GM13977 (cell line): Measurements from ENCODE around the gene DRC7.

Experiments used
- DNase-seq: peaks from one replicate; pipeline ENCODE4 v3.0.0; 2012; ENCODE audit warnings: low spot score
- in situ Hi-C: fragments of 300-500 bp; cut with MboI; formaldehyde crosslinking; loops from one replicate; pipeline ENCODE4 v1.12.0; 2022; ENCODE audit warnings: low sequenced_read_pairs, low pct_unique_long_range_greater_than_20kb, mixed read lengths, inconsistent platforms; ENCODE audit not compliant: unreplicated experiment
- TF ChIP-seq, protein P1 (sequence below): IDR thresholded peaks from 2 replicates; pipeline ENCODE4 v1.5.1; 2012; ENCODE audit warnings: mild to moderate bottlenecking, control low read depth; ENCODE audit not compliant: insufficient read depth; ENCODE audit errors: extremely low read depth, missing control alignments

DRC7 gene

DNA sequence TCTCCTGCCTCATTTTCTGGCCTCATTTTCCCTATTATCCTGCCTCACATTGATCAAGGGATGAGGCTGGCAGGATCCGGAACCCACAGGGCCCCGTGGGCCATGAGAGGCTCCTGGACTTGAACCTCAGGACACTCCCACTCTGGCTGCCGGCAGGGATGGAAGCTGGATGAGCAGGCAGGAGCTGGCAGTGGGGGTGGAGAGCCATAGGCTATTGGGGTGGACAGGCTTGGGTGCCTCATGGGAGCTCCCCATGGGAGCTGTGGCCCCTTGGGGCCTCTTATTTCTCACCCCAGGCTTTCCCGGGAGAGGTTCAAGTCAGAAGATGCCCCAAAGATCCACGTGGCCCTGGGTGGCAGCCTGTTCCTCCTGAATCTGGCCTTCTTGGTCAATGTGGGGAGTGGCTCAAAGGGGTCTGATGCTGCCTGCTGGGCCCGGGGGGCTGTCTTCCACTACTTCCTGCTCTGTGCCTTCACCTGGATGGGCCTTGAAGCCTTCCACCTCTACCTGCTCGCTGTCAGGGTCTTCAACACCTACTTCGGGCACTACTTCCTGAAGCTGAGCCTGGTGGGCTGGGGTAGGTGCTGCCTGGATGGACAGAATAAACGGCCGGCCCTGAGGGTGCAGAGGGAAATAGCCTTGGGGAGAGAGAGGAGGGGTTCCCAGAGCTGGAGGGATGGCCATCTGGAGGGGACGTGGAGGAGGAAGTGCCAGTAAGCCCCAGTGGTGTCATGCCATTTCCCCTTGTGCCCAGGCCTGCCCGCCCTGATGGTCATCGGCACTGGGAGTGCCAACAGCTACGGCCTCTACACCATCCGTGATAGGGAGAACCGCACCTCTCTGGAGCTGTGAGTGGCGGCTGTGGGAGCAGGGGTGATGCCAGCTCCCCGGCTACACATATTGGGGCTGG lies 10.7 kb upstream of the DRC7 start:
- in situ Hi-C loops, result no loop called here
- no peak for DNase-seq
- TF ChIP-seq, protein P1, sequence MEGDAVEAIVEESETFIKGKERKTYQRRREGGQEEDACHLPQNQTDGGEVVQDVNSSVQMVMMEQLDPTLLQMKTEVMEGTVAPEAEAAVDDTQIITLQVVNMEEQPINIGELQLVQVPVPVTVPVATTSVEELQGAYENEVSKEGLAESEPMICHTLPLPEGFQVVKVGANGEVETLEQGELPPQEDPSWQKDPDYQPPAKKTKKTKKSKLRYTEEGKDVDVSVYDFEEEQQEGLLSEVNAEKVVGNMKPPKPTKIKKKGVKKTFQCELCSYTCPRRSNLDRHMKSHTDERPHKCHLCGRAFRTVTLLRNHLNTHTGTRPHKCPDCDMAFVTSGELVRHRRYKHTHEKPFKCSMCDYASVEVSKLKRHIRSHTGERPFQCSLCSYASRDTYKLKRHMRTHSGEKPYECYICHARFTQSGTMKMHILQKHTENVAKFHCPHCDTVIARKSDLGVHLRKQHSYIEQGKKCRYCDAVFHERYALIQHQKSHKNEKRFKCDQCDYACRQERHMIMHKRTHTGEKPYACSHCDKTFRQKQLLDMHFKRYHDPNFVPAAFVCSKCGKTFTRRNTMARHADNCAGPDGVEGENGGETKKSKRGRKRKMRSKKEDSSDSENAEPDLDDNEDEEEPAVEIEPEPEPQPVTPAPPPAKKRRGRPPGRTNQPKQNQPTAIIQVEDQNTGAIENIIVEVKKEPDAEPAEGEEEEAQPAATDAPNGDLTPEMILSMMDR, result no peak

DNA sequence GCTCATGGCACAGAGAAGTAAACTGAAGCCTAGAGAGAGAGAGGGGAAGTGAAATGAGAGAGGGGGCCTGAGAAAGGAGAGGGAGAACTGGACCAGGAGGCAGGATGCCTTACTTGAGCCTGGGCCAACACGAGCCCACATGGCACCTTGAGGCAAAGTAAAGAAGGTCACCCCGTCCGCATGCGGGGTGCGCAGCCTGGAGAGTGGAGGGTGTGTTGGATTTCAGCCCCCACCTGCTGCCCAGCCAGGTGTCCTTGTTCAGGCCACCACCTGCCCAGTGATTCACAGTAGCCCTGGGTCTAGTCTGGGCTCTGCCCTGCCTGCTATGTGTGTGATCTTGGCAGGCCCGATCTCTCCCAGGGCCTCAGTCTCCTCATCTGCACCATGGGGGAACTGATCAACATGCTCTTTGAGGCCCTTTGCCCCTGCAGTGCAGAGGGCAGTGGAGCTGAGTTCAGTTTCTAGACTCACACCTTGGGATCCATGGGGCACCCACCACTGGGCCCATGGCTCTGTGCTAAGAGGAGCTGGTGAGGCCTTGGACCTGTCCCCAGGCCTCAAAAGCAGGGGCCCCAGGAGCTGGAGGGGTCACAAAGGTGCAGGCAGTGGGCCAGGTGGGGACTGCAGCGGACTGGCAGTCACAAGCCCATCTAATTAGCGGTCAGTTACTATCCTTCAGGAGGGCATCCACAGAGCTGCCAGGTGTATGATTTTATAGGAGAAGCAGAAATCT lies 9.8 kb upstream of the DRC7 start:
- no peak for DNase-seq
- in situ Hi-C loops, result no loop called here
- TF ChIP-seq, protein P1, result no peak

DNA sequence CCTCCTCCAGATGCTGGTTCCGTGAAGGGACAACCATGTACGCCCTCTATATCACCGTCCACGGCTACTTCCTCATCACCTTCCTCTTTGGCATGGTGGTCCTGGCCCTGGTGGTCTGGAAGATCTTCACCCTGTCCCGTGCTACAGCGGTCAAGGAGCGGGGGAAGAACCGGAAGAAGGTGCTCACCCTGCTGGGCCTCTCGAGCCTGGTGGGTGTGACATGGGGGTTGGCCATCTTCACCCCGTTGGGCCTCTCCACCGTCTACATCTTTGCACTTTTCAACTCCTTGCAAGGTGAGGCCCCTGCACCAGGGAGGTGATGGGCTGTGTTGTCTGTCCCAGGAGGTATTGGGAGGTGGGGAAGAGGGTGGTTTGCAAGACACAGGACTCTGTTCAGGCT lies 9.0 kb upstream of the DRC7 start:
- TF ChIP-seq, protein P1, result no peak
- in situ Hi-C loops, result no loop called here

DNA sequence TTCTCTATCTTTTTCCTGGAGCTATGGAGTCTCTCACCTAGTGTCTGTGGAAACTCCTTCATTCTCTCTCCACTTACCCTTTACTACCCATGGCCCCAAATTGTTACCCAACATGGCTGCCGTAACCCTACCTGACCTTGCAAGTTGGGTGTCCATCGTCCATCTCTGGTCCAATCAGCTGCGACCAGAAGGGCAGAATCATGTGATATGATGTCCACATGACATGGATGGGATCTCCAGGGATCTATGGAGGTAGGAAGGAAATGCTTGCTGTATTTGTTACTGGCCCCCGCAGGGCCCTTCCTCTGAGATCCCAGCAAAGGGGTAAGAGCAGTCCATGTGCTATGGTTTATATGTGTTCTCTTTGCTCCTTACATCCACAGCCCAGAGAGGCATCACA lies 8.0 kb upstream of the DRC7 start:
- TF ChIP-seq, protein P1, result no peak
- in situ Hi-C loops, result no loop called here
- no peak for DNase-seq

More for the DNA sequence above, 9.0 kb upstream of the DRC7 start:
- no peak for DNase-seq

DNA sequence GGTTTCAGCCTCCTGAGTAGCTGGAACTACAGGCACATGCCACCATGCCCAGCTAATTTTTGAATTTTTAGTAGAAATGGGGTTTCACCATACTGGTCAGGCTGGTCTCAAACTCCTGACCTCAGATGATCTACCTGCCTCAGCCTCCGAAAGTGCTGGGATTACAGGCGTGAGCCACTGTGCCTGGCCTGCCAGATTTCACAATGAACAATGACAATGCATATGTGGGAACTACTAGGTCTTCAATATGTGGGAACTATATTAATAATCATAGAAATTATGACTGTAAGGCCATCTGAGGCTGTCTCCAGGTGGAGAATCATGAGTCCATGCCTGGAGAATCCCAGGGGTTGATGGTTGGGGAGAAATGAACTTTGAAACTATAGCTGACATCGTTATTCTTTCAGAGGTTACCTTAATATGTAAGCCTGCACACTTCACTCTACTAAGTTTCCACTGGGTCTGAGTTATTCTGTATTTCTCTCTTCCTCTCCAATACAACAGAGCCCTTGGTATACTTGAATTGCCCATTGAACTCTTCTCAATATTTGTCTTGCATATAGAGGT lies 7.2 kb upstream of the DRC7 start:
- TF ChIP-seq, protein P1, result no peak
- no peak for DNase-seq
- in situ Hi-C loops, result no loop called here

DNA sequence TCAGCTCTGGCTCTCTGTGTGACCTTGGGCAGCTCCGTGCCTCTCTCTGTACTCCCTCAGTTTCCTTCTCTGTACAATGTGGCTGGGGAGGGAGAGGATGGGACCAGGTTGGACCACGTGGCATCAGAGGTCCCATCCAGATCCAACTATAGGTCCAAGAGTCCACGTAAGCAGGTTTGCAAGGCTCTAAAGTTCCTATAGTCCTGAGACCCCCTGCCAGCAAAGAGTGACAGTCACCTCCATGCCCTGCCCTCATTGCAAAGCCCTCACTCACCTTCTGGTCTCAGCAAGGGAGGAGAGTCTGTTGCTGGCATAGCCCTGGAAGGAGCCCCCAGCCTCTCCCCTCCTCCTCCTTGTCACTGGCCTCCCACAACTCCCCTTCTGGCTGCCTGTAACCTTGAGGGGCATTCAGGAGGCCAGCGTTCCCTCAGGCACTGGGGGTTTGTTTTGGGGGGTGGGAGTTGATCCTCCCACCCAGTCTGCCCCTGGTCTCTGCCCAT lies 6.1 kb upstream of the DRC7 start:
- in situ Hi-C loops, result no loop called here

More for the DNA sequence above, 6.1 kb upstream of the DRC7 start:
- DNase-seq, result no peak
- TF ChIP-seq, protein P1, result no peak
